SK-N-SH (cell line): Measurements from ENCODE around the gene NR2F1-AS1.

Experiments
- CTCF ChIP-seq: fragments of 200-600 bp; sonication (generic); IDR thresholded peaks from 2 replicates; pipeline ENCODE4 v1.6.1; 2017; ENCODE audit warnings: antibody characterized with exemption, mild to moderate bottlenecking, moderate library complexity
- EP300 ChIP-seq, 2 experiments: IDR thresholded peaks; 2 replicates each; pipeline versions ENCODE4 v1.4.0 to v1.6.1; 2012; ENCODE audit warnings: borderline replicate concordance in 1 of 2, low read depth in 1 of 2, low read length in 1 of 2
- FOXJ3 ChIP-seq: sonication (generic); formaldehyde crosslinking; IDR thresholded peaks from 2 replicates; pipeline ENCODE4 v1.5.1; 2020; ENCODE audit warnings: mild to moderate bottlenecking, missing genetic modification reagents
- MAX ChIP-seq: IDR thresholded peaks from 2 replicates; pipeline ENCODE4 v1.4.0; 2012; ENCODE audit warnings: low read depth
- NFIC ChIP-seq: IDR thresholded peaks from 2 replicates; pipeline ENCODE4 v1.4.0; 2012; ENCODE audit warnings: borderline replicate concordance
- REST ChIP-seq: IDR thresholded peaks from 2 replicates; pipeline ENCODE4 v1.6.1; 2012; ENCODE audit warnings: mild to moderate bottlenecking, low read depth, low read length, moderate library complexity
- RFX5 ChIP-seq: IDR thresholded peaks from 2 replicates; pipeline ENCODE4 v1.6.1; 2012; ENCODE audit warnings: mild to moderate bottlenecking, improper control_type of control experiment, low read length
- SMC3 ChIP-seq: IDR thresholded peaks from 2 replicates; pipeline ENCODE4 v1.6.1; 2012; ENCODE audit warnings: low read depth, low read length, improper control_type of control experiment

GRCh38 chr5:93593476-93594131 lies 12.6 kb upstream of the NR2F1-AS1 start:
- TF ChIP-seq CTCF (no peak), RFX5 (no peak), MAX (no peak), NFIC (no peak), REST (no peak), SMC3 (no peak), EP300 (IDR thresholded peaks at IDR 0.05; ENCODE audit: borderline replicate concordance in 1 of 2, low read depth in 1 of 2, low read length in 1 of 2) (no peak), FOXJ3 (CRISPR knock-in tag) (no peak)
